Kidney epithelial cell (primary cell): ENCODE measurements around the gene GTF2IRD1. TPM values are rescaled to one million over a fixed set of nuclear protein-coding genes. Genes with fewer than 3 reads are reported as not detected.
"Not testable (repeated sequence)": the region's sequence is repeated elsewhere in the genome, so short reads cannot be mapped to it uniquely, and the experiment has no call there.

Source experiments
- DNase-seq: peaks from one replicate; pipeline ENCODE4 v3.0.0-alpha.2; 2010; ENCODE audit warnings: low read depth
- H3K27me3 ChIP-seq: 2 replicates; pipeline ENCODE4 v1.6.0; 2011; ENCODE audit warnings: low read length; ENCODE audit not compliant: control insufficient read depth, insufficient read depth
- H3K36me3 ChIP-seq: 2 replicates; pipeline ENCODE4 v1.5.1; 2011; ENCODE audit warnings: low read length; ENCODE audit not compliant: control insufficient read depth, insufficient read depth
- H3K4me3 ChIP-seq: 2 replicates; pipeline ENCODE4 v1.5.1; 2011; ENCODE audit warnings: low read depth, mild to moderate bottlenecking, control low read depth, low read length
- CTCF ChIP-seq: IDR thresholded peaks from 2 replicates; pipeline ENCODE4 v1.5.1; 2011; ENCODE audit warnings: mild to moderate bottlenecking, moderate library complexity, low read length, control low read depth, inconsistent platforms; ENCODE audit not compliant: insufficient read depth, poor library complexity, severe bottlenecking
- total RNA-seq: library from RNA; depleted of rRNA; stranded (reverse); fragments of >200 nt; gene quantifications from 2 replicates; pipeline ENCODE4 v1.2.3, GENCODE V29; 2015

Gene GTF2IRD1
- total RNA-seq, 1 donor from 2014 or later = 36.8 TPM

- Histone ChIP-seq H3K4me3 (no peak overlapping the region), H3K27me3 (no peaks in the 10 kb centered on the region), H3K36me3 (no peaks in the 10 kb centered on the region)
- no peak for TF ChIP-seq CTCF
- no peak for DNase-seq
Observed at GRCh38 chr7:74489997-74490945, 36.6 kb downstream of the GTF2IRD1 start.

- not testable (repeated sequence) for H3K4me3 ChIP-seq, DNase-seq, H3K36me3 ChIP-seq, H3K27me3 ChIP-seq
Observed at GRCh38 chr7:74491490-74491889, 37.8 kb downstream of the GTF2IRD1 start.

GRCh38 chr7:74493295-74493694 is 39.6 kb downstream of the GTF2IRD1 start:
- DNase-seq = no peak
- Histone ChIP-seq H3K27me3 (no peaks in the 10 kb centered on the region), H3K36me3 (no peaks in the 10 kb centered on the region), H3K4me3 (no peak overlapping the region)
- no peak for TF ChIP-seq CTCF

- Histone ChIP-seq H3K4me3 (no peak overlapping the region), H3K36me3 (no peaks in the 10 kb centered on the region), H3K27me3 (no peaks in the 10 kb centered on the region)
- DNase-seq = no peak
- no peak for TF ChIP-seq CTCF
Observed at GRCh38 chr7:74494076-74494548, 40.4 kb downstream of the GTF2IRD1 start.

GRCh38 chr7:74495112-74496086 is 41.7 kb downstream of the GTF2IRD1 start:
- no peak for DNase-seq
- no peak for TF ChIP-seq CTCF
- Histone ChIP-seq H3K27me3 (no peaks in the 10 kb centered on the region), H3K36me3 (no peaks in the 10 kb centered on the region), H3K4me3 (no peak overlapping the region)

- Histone ChIP-seq H3K36me3 (no peaks in the 10 kb centered on the region), H3K4me3 (no peak overlapping the region), H3K27me3 (no peaks in the 10 kb centered on the region)
- no peak for DNase-seq
- TF ChIP-seq CTCF = no peak
Observed at GRCh38 chr7:74496272-74496671, 42.6 kb downstream of the GTF2IRD1 start.

GRCh38 chr7:74496773-74497172 is 43.1 kb downstream of the GTF2IRD1 start:
- H3K4me3 ChIP-seq, H3K36me3 ChIP-seq, DNase-seq, H3K27me3 ChIP-seq: not testable (repeated sequence)
